HEK293T (cell line): ENCODE measurements around the gene PHLPP1.

Experiments used
- FOXM1 ChIP-seq: fragments of 450-650 bp; IDR thresholded peaks from 2 replicates; pipeline ENCODE4 v1.6.1; 2017; ENCODE audit warnings: mild to moderate bottlenecking, borderline replicate concordance
- HDGF ChIP-seq: fragments of 450-650 bp; IDR thresholded peaks from 2 replicates; pipeline ENCODE4 v1.6.1; 2017; ENCODE audit warnings: antibody characterized with exemption, borderline replicate concordance
- L3MBTL2 ChIP-seq: fragments of 450-650 bp; conservative IDR thresholded peaks from 2 replicates; pipeline ENCODE4 v1.6.1; 2016; ENCODE audit warnings: mild to moderate bottlenecking
- PKNOX1 ChIP-seq: fragments of 450-650 bp; IDR thresholded peaks from 2 replicates; pipeline ENCODE4 v1.6.1; 2016
- SP1 ChIP-seq: fragments of 450-650 bp; IDR thresholded peaks from 2 replicates; pipeline ENCODE4 v1.6.1; 2017
- SUZ12 ChIP-seq: fragments of 450-650 bp; IDR thresholded peaks from 2 replicates; pipeline ENCODE4 v1.6.1; 2016; ENCODE audit warnings: mild to moderate bottlenecking

GRCh38 chr18:62759704-62760402 lies 44.5 kb downstream of the PHLPP1 start:
- no peak for TF ChIP-seq SUZ12
- TF ChIP-seq L3MBTL2 = no peak
- no peak for TF ChIP-seq FOXM1
- no peak for TF ChIP-seq PKNOX1
- TF ChIP-seq HDGF = no peak
- TF ChIP-seq SP1 = no peak
